NOMO-1 treated with dmso at 0.1 percent for 144 hours (cell line): Measurements from ENCODE around the gene RABEPK.
"Not testable (repeated sequence)": the region's sequence is repeated elsewhere in the genome, so short reads cannot be mapped to it uniquely, and the experiment has no call there.

Source experiments
- DNase-seq: peaks from one replicate; lab custom pipeline; 2025; ENCODE audit not compliant: unreplicated experiment; lab: John Stamatoyannopoulos, UW

RABEPK gene

DNA sequence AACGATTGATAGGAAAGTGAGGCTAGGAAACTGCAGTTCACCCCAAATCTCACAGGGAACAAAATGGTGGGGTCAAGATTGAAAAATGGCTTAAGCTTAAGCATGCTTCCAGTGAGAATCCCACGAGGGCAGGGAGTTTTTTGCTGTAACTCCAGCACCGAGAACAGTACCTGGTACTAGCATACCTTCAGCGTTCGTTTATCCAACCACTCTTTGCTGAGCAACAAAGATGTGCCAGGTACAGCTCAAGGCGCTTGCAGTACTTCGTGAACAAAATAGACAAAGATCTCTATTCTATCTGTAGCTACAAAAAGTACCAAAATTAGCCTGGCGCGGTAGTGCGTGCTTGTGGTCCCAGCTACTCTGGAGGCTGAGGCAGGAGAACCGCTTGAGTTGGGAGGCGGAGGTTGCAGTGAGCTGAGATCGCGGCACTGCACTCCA, 10.0 kb upstream of the RABEPK start:
- DNase-seq, result no peak

- not testable (repeated sequence) for DNase-seq
Observed at GRCh38 chr9:125194466-125194865, 5.9 kb upstream of the RABEPK start.

DNA sequence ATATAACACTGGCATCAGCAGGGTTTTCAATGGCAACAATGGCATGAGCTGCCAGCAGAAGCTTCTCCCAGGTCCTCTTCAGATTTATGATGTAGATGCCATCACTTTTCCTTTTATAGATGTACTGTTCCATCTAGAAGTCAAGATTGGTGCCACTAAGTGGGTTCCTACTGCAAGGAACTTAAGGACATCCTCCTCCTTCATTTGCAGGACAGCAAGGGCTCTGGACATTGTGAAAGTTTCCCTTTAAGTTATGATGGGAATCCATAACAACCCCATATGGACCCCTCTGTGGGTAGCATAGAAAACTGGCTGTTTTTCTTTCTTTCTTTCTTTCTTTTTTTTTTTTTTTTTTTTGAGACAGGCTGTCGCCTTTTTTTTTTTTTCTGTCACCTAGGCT, 4.8 kb upstream of the RABEPK start:
- DNase-seq, result not testable (repeated sequence)

DNA sequence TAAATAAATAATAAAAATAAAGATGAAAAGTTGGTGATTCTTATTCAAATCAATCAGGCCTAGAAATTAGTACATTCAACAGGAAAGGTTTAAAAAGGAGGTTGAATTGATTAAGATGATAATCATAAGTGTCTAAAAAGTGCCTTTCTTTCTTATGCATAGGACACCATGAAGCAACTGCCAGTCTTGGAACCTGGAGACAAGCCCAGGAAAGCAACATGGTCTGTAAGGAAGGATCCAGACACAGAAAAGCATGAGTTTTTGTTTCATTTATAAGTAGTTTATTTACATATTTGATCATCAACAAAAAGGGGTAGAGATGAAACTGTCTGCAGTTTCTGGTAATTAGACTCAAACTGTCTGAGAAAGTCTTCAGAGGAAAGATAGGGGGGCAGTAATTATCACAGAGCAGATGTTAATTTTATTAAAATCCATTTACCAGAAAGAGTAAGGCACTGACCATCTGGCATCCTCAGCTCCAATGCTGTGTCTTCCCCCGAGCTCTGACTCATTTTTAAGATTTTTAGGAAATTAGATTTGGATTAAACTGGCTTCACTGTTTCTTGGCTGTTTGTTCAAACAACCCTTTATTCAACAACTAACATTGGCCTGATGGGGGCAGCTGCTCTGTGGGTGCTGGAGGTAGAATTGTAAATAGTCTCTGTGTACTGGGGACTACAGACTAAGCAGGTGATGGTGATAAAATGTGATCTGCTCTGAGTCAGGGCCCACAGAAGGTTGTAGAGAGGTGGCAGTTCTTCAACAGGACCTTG, 2.7 kb downstream of the RABEPK start:
- DNase-seq, result no peak

GRCh38 chr9:125204477-125204876, 4.1 kb downstream of the RABEPK start:
- DNase-seq, result no peak

DNA sequence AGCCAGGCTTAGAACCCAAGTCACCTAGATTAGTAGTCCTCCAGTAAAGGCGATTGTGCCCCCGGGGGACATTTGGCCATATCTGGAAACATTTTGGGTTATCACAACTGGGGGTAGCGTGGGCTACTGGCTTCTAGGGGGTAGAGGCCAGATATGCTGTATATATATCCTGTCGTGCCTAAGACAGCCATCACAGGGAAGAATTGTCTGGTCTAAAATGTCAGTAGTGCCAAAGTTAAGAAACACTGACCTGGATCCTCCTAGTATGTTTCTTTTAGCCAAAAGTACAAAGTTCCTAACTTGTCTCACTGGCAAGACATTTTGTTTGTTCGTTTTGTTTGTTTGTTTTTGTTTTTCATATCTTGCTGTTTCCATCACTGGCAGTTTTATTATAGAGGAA, 13.8 kb downstream of the RABEPK start:
- no peak for DNase-seq

DNA sequence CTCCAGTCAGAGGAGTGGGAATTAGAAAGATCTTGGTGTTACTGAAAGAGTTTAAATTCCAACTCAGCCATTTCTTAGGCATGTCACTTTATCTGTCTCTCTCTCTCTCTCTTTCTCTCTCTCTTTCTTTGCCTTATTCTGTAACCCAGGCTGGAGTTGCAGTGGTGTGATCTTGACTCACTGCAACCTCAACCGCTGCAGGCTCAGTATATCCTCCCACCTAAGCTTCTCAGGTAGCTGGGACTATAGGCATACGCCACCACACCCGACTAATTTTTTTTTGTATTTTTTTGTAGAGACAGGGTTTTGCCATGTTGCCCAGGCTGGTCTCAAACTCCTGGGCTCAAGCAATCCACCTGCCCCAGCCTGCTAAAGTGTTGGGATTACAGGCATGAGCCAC, 18.3 kb downstream of the RABEPK start:
- DNase-seq, result no peak

DNA sequence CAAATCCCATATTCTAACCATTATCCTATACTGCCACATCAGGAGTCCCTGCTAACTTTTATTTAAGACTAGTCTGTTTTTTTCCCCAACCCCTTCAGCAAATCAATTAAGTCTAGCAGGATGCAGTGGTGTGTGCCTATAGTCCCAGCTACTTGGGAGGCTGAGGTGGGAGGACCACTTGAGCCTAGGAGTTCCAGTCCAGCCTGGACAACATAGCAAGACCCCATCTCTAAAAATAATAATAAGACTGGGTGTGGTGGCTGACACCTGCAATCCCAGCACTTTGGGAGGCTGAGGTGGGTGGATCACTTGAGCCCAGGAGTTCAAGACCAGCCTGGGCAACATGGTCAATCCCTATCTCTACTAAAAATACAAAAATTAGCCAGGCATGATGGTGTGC, 24.5 kb downstream of the RABEPK start:
- DNase-seq, result not testable (repeated sequence)

GRCh38 chr9:125227761-125228160, 27.4 kb downstream of the RABEPK start:
- no peak for DNase-seq

GRCh38 chr9:125233678-125234077, 33.3 kb downstream of the RABEPK start:
- no peak for DNase-seq

GRCh38 chr9:125234099-125234498, 33.8 kb downstream of the RABEPK start:
- not testable (repeated sequence) for DNase-seq

GRCh38 chr9:125235804-125236519, 35.6 kb downstream of the RABEPK start:
- no peak for DNase-seq

- DNase-seq, result not testable (repeated sequence)
Observed at GRCh38 chr9:125236520-125237159, 36.3 kb downstream of the RABEPK start.

DNA sequence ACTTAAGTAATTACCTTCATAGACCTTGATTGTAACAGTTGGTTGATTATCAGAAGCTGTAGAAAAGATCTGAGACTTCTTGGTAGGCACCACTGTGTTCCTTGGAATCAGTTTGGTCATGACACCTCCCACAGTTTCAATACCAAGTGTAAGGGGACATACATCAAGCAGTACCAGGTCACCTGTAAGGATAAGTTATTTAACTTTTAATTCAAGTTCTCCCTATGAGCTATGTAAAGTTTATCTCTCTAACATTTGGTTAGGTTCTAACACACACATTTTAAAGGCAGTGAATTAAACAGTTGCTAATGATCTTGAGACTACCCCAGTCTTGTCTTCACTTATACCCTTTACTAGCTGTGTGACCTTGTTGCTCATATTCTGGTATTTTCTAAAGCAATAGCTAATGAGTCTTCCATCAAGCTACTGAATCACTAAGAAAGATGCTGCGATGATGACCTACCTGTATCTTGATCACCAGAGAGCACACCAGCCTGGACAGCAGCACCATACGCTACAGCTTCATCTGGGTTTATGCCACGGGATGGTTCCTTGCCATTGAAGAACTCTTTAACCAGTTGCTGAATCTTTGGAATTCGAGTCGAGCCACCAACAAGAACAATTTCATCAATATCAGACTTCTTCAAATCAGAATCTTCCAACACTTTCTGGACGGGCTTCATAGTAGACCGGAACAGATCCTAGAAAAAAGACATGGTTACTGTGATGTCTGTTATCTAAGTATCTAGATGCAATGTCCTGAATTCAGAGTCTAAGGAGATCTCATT, 38.0 kb downstream of the RABEPK start:
- DNase-seq, result no peak

DNA sequence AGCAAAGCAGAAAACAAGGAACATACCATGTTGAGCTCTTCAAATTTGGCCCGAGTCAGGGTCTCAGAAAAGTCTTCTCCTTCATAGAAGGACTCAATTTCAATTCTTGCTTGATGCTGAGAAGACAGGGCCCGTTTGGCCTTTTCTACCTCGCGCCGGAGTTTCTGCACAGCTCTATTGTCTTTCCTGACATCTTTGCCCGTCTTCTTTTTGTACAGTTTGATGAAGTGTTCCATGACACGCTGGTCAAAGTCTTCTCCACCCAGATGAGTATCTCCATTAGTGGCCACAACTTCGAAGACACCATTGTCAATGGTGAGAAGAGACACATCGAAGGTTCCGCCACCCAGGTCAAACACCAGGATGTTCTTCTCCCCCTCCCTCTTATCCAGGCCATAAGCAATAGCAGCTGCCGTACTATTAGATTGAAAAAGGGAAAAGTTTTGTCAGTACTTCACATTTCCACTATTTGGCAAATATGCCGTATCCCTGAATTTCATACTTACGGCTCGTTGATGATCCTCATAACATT, 38.6 kb downstream of the RABEPK start:
- DNase-seq, result no peak

- no peak for DNase-seq
Observed at GRCh38 chr9:125239631-125240597, 39.6 kb downstream of the RABEPK start.

- peak; percentile 44 for DNase-seq
Observed at GRCh38 chr9:125240649-125240999, 40.3 kb downstream of the RABEPK start.

GRCh38 chr9:125241000-125241862, 40.9 kb downstream of the RABEPK start, which contains the start of gene HSPA5:
Gene HSPA5, minus strand, starts transcription at chr9:125241343. Its CDS starts 217 bp downstream, at chr9:125241126.
- peak; percentile 96 for DNase-seq
